Stimulated activated CD4-positive, alpha-beta T cell treated with anti-CD3 and anti-CD28 coated beads, Interleukin-4, amount 100 ng/mL, for 24 hours (primary cell): ENCODE data around the gene F8A2.
"Not testable (repeated sequence)": the region's sequence is repeated elsewhere in the genome, so short reads cannot be mapped to it uniquely, and the experiment has no call there.

ENCODE experiments used
- DNase-seq: peaks from one replicate; pipeline ENCODE4 v3.0.0-alpha.2; 2020

Gene F8A2

DNA sequence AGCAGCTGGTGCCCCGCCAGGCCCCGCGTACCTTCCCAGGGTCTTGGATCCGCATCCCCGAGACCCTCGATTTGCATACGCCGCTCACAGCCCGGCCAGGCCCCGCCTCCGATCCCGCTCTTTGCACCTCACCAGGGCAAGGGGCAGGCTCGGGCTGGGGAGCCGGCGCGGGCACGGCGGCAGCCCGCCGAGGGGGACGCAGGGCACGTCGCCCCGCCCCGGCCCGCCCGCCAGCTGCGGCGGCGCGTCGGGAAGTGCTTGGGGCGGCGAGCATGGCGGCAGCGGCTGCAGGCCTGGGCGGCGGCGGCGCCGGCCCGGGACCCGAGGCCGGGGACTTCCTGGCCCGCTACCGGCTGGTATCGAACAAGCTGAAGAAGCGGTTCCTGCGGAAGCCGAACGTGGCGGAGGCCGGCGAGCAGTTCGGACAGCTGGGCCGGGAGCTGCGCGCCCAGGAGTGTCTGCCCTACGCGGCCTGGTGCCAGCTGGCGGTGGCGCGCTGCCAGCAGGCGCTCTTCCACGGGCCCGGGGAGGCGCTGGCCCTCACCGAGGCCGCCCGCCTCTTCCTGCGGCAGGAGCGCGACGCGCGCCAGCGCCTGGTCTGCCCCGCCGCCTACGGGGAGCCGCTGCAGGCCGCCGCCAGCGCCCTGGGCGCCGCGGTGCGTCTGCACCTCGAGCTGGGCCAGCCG, at the start of gene F8A2:
Gene F8A2, plus strand, starts transcription at position 253 of the 686 bp plus-strand sequence. Its CDS starts 20 bp downstream, at position 273.
- not testable (repeated sequence) for DNase-seq

DNA sequence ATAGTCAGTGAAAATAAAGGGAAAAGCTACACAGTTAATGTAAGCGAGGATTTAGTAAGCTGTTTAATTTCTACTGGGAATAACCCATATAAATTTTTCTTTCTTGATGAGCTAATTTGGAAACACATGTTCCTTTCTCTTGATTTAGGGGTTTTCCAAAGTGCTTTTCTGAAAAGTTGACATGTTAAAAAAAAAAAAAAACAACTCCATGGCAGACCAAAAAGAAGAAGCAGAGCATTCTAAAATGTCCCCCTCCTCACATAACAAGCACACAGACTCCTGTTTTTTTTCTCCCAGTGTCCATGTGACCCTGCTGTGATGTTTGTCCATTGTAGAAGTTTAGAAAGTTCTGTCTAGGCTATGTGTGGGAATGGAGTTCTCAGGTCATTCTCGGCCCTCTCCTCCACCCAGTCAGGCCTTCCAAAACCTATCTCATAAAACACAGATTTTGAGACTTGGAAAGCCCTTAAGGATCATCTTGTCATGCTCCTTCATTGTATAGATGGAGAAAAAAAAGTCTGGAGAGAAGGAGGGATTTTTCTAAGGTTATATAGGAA, 48.3 kb upstream of the F8A2 start:
- no peak for DNase-seq

DNA sequence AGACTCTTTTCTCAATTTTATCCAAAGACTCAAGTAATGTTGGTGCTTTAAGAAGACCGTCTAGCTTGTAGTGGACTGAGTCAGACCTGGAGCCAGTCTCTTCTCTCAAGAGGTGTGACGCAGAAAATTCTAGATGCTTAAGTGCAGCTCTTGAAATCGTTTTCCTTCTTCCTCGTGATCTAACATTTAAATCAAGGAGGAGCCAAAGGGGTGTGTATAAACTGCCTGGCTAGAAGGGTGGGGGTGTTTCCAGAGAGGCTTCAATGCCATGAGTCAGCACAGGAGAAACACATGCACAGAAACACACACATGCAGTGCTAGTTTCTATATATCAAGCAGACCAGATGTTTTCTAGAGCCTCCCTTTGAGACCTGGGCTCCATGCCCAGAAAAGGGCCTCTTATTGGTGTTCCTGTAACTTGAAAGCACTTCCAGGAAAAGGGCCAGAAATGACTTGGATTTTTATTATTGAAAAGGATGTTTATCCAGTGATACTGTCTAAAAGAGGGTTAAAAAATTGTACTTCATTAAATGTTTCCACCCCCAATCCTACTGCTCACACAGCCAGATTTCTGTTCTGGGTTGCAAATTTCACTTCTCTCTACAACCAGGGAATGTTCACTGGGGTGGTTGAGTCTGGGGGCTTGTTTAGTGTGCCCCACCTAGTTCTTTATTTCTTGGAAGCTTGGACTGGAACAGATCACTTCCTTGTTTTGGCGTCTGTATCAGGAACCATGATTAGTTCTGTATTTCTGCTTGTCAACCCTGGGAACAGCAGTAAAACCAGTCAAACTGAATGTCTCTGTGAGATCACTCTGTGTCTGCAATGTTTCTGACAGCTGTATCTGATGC, 47.2 kb upstream of the F8A2 start, which contains the start of gene CLIC2:
Gene CLIC2, minus strand, starts transcription at position 129 of the 851 bp plus-strand sequence. CDS start 187 bp downstream, outside the sequence.
- no peak for DNase-seq

DNA sequence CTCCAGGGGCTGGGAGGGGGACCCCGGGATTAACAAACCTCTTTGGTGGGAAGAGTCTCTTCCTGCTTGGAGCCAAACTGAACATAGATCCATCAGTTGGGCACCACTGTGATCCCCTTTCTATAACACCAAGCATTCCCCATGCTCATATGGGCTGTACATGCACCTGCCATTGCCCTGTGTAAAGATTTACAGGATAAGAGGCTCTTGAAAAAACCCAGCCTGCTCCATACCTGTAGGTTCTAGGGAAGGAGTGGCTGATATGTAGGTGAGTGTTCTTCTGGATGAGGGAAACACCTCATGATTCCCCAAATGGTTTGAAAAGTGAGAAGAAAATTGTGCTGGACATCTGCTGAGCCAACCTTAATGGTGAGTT, 46.6 kb upstream of the F8A2 start:
- not testable (repeated sequence) for DNase-seq

DNA sequence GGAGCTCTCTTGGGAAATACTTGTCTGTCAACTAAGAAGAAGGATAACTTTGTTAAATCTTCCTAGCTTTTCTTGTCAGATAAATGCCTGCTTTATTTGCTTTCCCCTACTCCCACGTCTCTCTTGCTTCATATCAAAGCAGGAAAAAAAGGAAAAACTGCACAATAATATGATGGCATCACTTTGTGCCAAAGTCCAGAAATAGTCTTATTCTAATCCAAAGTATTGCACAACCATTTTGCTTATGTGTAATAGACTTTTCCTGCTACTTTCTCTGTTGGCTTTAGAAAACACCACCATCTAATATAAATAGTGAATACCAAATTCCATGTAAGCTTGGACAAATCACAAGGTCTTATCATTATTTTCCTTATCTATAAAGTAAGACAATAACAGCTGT, 36.2 kb upstream of the F8A2 start:
- DNase-seq: not testable (repeated sequence)

DNA sequence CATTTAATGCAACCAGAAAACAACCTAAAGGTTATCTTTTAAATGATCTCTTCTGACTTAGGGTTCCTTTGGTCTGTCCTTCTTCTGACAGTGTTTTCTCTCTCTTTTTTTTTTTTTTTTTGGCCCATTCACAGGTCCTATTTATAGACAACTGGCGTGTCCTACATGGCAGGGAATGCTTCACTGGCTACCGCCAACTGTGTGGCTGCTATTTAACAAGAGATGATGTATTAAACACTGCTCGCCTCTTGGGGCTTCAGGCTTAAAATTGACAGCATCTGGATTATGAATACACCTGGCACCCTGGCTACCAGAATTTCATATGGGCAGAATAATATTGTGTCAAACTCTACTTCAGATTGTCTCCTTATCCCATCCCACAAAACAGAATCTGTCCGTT, 32.4 kb upstream of the F8A2 start:
- DNase-seq: not testable (repeated sequence)

DNA sequence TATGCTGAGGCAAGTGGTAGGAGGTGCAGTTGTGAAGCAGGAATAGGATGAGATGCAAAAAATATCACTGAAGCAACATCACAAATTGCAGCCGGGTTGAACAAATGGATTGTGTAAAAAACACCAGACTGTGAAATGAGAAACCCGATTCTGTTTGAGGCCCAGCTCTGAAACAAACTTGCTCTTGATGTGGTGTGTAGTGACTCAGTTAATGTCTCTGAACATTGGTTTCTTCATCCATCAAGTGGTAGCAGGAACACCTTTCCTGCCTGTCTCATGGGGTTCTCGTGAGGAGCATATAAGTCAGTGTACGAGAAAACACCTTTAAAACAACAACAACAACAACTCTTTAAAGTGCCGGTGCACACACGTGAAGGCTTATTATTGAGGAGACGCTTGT, 18.2 kb upstream of the F8A2 start:
- not testable (repeated sequence) for DNase-seq

DNA sequence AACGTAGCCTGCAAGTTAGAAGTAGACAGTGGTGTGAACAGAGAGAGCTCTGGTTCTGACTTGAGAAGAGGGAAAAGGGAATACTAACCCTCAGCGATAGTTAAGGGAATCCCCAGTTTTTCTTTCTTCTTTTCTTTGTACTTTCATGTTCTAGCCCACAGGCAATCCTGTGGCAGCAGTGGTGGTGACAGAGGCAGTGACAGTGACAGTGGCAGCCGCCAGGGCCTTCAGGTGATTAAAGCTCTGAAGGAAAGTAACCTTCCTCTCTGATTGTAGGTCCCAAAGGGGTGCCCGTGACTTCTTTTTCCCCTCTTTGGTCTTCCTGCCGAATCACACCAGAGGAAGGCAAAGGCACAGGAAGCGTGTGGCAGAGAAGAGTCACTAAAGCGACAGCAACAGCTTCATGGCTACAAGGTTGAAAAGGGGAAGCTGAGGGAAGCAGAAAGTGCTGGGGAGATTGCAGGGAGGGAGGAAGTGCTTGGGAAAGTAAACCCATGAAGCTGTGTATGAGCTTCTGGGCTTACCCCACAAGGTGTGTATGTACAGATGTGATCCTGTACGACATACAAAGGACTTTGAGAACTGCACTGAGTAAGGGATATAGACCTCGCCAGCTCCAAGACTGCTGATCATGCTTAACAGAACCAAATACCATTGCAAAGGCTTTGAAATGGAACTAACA, 8.0 kb upstream of the F8A2 start:
- not testable (repeated sequence) for DNase-seq

DNA sequence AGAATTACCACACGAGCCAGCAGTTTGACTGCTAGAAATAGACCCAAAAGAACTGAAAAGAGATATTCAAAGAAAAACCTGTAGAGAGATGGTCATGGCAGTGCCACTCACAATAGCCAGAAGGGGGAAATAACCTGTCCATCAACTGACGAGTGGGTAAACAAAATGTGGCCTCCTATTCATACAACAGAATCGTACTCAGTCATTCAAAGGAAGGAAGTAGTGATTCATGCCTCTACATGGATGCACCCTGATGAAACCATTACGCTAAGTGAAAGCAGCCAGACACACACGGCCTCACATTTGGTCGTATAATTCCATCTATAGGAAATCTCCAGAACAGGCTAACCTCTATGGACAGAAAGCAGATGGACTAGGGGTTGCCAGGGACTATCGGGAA, 2.1 kb upstream of the F8A2 start:
- not testable (repeated sequence) for DNase-seq

DNA sequence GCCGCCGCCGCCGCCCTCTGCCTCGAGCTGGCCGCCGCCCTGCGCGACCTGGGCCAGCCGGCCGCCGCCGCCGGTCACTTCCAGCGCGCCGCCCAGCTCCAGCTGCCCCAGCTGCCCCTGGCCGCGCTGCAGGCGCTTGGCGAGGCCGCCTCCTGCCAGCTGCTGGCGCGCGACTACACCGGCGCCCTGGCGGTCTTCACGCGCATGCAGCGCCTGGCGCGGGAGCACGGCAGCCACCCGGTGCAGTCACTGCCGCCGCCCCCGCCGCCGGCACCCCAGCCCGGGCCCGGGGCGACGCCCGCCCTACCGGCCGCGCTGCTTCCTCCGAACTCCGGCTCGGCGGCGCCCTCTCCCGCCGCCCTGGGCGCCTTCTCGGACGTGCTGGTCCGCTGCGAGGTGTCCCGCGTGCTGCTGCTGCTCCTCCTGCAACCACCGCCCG, 653 bp downstream of the F8A2 start:
- not testable (repeated sequence) for DNase-seq

DNA sequence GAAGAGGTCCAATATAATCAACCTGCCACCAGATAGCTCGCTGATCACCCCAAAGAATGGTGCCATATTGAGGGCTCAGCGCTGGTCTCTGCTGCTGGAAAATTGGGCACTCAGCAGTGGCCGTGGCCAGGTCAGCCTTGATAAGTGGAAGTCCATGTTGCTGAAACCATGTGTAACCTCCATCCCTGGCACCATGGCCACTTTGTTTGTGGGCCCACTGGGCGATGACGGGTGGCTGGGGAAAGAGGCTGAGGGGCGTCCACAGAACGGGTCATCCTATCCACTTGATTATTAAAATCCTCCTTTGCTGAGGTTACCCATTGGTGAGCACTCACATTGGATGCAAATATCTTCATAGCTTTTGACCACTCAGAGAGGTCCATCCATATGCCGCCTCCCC, 7.7 kb downstream of the F8A2 start:
- no peak for DNase-seq

DNA sequence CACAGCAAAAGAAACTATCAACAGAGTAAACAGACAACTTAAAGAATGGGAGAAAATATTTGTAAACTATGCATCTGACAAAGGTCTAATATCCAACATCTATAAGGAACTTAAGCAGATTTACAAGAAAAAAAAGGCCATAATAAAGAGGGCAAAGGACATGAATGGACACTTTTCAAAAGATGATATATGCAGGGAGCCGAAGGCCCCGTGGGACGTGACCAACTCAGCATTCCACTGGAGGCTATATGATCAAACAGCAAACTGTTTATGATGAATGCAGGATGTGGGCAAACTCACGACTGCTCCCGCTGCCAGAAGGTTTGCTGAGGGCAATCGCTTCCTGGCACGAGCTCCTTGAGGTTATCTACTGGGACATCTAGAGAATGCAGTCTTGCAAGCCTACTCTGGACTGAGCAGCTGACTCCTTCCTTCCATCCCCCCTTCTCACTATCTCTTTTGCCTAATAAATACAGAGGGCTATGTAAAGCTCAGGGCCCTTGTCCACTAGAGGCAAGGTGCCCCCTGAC, 12.9 kb downstream of the F8A2 start:
- not testable (repeated sequence) for DNase-seq

DNA sequence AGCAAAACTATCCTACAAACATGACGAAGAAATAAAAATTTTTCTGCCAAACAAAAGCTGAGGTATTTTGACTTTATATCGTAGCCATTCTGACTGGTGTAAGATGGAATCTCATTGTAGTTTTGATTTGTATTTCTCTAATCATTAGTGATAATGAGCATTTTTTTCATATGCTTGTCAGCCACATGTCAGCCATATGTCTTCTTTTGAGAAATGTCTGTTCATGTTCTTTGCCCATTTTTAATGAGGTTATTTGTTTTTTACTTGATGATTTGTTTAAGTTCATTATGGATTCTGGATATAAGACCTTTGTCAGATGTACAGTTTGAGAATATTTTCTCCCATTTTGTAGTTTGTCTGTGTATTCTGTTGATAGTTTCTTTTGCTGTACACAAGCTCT, 24.5 kb downstream of the F8A2 start:
- no peak for DNase-seq

DNA sequence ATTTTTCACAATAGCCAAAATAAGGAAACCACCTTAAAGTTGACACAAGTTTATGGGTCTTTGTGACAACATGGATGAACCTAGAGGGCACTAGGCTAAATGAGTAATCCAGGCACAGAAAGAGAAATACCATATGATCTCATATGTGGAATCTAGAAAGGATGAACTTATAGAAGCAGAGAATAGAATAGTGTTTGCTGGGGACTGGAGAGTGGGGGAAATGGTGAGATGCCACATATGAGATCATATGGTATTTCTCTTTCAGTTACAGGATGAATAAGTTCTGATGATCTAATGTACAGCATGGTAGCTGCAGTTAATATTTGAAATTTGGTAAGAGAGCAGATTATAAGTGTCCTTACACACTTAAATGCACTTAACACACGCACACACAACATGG, 35.9 kb downstream of the F8A2 start:
- DNase-seq: no peak
